HG03460 (cell line): Measurements from ENCODE around the gene TBCK.

Experiments
- ATAC-seq: cut with Tn5 transposase; IDR thresholded peaks from one replicate; pipeline ENCODE4 v1.9.1; 2021; ENCODE audit not compliant: unreplicated experiment

Gene TBCK

GRCh38 chr4:106315968-106316772, at the start of gene TBCK, which contains the start of gene AIMP1:
TSS of gene TBCK (minus strand) at chr4:106316209. CDS start at chr4:106308960, 7,249 bp downstream.
TSS of gene AIMP1 (plus strand) at chr4:106316550. CDS start at chr4:106325010, 8,460 bp downstream.
- ATAC-seq, result peak; percentile 87

- ATAC-seq, result no peak
These were observed 49.6 kb upstream of the TBCK start for GRCh38 chr4:106365613-106366012.

- no peak for ATAC-seq
These were observed 48.3 kb upstream of the TBCK start for GRCh38 chr4:106364282-106364681.

- no peak for ATAC-seq
These were observed 46.2 kb upstream of the TBCK start for GRCh38 chr4:106362086-106362825.

GRCh38 chr4:106358899-106359298, 42.9 kb upstream of the TBCK start:
- no peak for ATAC-seq

GRCh38 chr4:106355193-106355592, 39.2 kb upstream of the TBCK start:
- no peak for ATAC-seq

- no peak for ATAC-seq
These were observed 37.8 kb upstream of the TBCK start for GRCh38 chr4:106353786-106354185.

- no peak for ATAC-seq
These were observed 35.0 kb upstream of the TBCK start for GRCh38 chr4:106351016-106351415.

GRCh38 chr4:106347167-106347566, 31.2 kb upstream of the TBCK start:
- no peak for ATAC-seq

GRCh38 chr4:106344647-106344970, 28.6 kb upstream of the TBCK start:
- no peak for ATAC-seq

- no peak for ATAC-seq
These were observed 28.0 kb upstream of the TBCK start for GRCh38 chr4:106343865-106344646.

GRCh38 chr4:106340774-106341173, 24.8 kb upstream of the TBCK start:
- no peak for ATAC-seq

- ATAC-seq, result no peak
These were observed 23.4 kb upstream of the TBCK start for GRCh38 chr4:106339431-106339830.

GRCh38 chr4:106338671-106339070, 22.7 kb upstream of the TBCK start:
- ATAC-seq, result no peak

GRCh38 chr4:106337916-106338315, 21.9 kb upstream of the TBCK start:
- ATAC-seq, result no peak

GRCh38 chr4:106336618-106337017, 20.6 kb upstream of the TBCK start:
- ATAC-seq, result no peak

GRCh38 chr4:106334741-106335470, 18.9 kb upstream of the TBCK start:
- ATAC-seq, result no peak

GRCh38 chr4:106333186-106333585, 17.2 kb upstream of the TBCK start:
- ATAC-seq, result no peak

GRCh38 chr4:106329041-106329618, 13.1 kb upstream of the TBCK start:
- ATAC-seq, result peak; percentile 68

- ATAC-seq, result no peak
These were observed 9.8 kb upstream of the TBCK start for GRCh38 chr4:106325800-106326199.
